ENCODE measurements around the gene DEPDC5.

GRCh38 chr22:31715147-31715778, 38.6 kb upstream of the DEPDC5 start:
- TF ChIP-seq CTCF (IDR thresholded peaks at IDR 0.05) (no peak), POLR2A (IDR thresholded peaks at IDR 0.05) (no peak), POLR2AphosphoS5 (IDR thresholded peaks at IDR 0.05) (no peak)
